H1 (cell line): ENCODE measurements around the gene SENP3. TPM values are rescaled to one million over a fixed set of nuclear protein-coding genes. Genes with fewer than 3 reads are reported as not detected.
A peak's percentile ranks its signal among the peaks of the same experiment; 100 is the strongest.

Experiments used
- CTCF ChIA-PET: fragments of 300-600 bp; sonication (Branson Sonifier 250); formaldehyde crosslinking; loops from one replicate; lab custom pipeline; 2021; ENCODE audit not compliant: partially characterized antibody; lab: Charles Lee
- POLR2A ChIA-PET: fragments of 300-600 bp; sonication (Branson Sonifier 250); formaldehyde crosslinking; loops from one replicate; lab custom pipeline; 2021; ENCODE audit warnings: inconsistent platforms; ENCODE audit not compliant: partially characterized antibody; lab: Charles Lee
- DNase-seq, 2 experiments: peaks; one replicate each; pipeline versions ENCODE4 v3.0.0 to v3.0.0-alpha.2; 2010 to 2022; ENCODE audit warnings: low spot score in 2 of 2, low read depth in 1 of 2, mixed read lengths in 1 of 2
- FAIRE-seq: peaks from 2 replicates; lab custom pipeline; 2011; peaks lifted over from hg19 to GRCh38; lab: Jason Lieb, UNC
- H2AFZ ChIP-seq: 2 replicates; pipeline ENCODE4 v1.8.1; 2012; ENCODE audit warnings: low read length, inconsistent platforms
- H2AK5ac ChIP-seq: 2 replicates; pipeline ENCODE4 v1.6.1; 2013; ENCODE audit warnings: low read depth, low read length
- H2BK120ac ChIP-seq: replicated peaks from 2 replicates; pipeline ENCODE3; 2013; ENCODE audit warnings: low read depth, low read length, inconsistent platforms
- H2BK12ac ChIP-seq: 2 replicates; pipeline ENCODE4 v1.6.1; 2013; ENCODE audit warnings: low read depth, low read length
- H2BK15ac ChIP-seq: 2 replicates; pipeline ENCODE4 v1.6.1; 2013; ENCODE audit warnings: low read length
- H2BK20ac ChIP-seq: 2 replicates; pipeline ENCODE4 v1.6.1; 2013; ENCODE audit warnings: low read length
- H2BK5ac ChIP-seq: 2 replicates; pipeline ENCODE4 v1.6.1; 2013; ENCODE audit warnings: low read depth, low read length
- H3K14ac ChIP-seq: 2 replicates; pipeline ENCODE4 v1.6.1; 2013; ENCODE audit warnings: inconsistent platforms; ENCODE audit not compliant: insufficient read length
- H3K18ac ChIP-seq: 2 replicates; pipeline ENCODE4 v1.6.1; 2013; ENCODE audit warnings: low read length; ENCODE audit errors: extremely low read depth
- H3K23ac ChIP-seq: 2 replicates; pipeline ENCODE4 v1.6.1; 2013; ENCODE audit warnings: inconsistent platforms; ENCODE audit not compliant: insufficient read length
- H3K23me2 ChIP-seq: 2 replicates; pipeline ENCODE4 v1.6.1; 2013; ENCODE audit warnings: low read depth, low read length
- H3K27ac ChIP-seq: 2 replicates; pipeline ENCODE4 v1.6.1; 2011; ENCODE audit warnings: low read depth, low read length, inconsistent platforms
- H3K27me3 ChIP-seq, 4 experiments: replicated peaks in 1 of 4; 1 replicate in 1 of 4; 2 replicates in 3 of 4; pipeline versions ENCODE4 v1.6.1 to v1.8.1; 2011 to 2013; ENCODE audit warnings: low read length in 3 of 4, mild to moderate bottlenecking in 3 of 4, inconsistent platforms in 2 of 4, mixed read lengths in 2 of 4, moderate library complexity in 1 of 4; ENCODE audit not compliant: control insufficient read depth in 3 of 4, insufficient read depth in 3 of 4; ENCODE audit errors: extremely low read depth in 1 of 4
- H3K36me3 ChIP-seq, 4 experiments: 2 replicates each; pipeline versions ENCODE4 v1.6.1 to v1.8.1; 2011 to 2013; ENCODE audit warnings: mild to moderate bottlenecking in 4 of 4, low read length in 3 of 4, moderate library complexity in 2 of 4, control low read depth in 1 of 4, inconsistent platforms in 1 of 4; ENCODE audit not compliant: insufficient read depth in 4 of 4, control insufficient read depth in 2 of 4
- H3K4ac ChIP-seq: replicated peaks from 2 replicates; pipeline ENCODE3; 2013; ENCODE audit warnings: low read length, low read depth, mixed read lengths, inconsistent platforms; ENCODE audit not compliant: insufficient read length
- H3K4me1 ChIP-seq, 4 experiments: replicated peaks in 1 of 4; 1 replicate in 1 of 4; 2 replicates in 3 of 4; pipeline versions ENCODE4 v1.6.1 to v1.8.1; 2011 to 2013; ENCODE audit warnings: low read length in 3 of 4, inconsistent platforms in 2 of 4, mixed read lengths in 1 of 4; ENCODE audit not compliant: insufficient read depth in 4 of 4, control insufficient read depth in 3 of 4
- H3K4me2 ChIP-seq, 2 experiments: 2 replicates each; pipeline versions ENCODE4 v1.6.1 to v1.8.1; 2011 to 2013; ENCODE audit warnings: low read depth in 2 of 2, low read length in 2 of 2, control low read depth in 1 of 2, inconsistent platforms in 1 of 2, mild to moderate bottlenecking in 1 of 2; ENCODE audit not compliant: insufficient read depth in 1 of 2
- H3K4me3 ChIP-seq, 4 experiments: fragments of 200-600, 300-600 bp in 1 of 4; sonication (generic), shearing (Covaris generic), sonication (Bioruptor Twin) in 1 of 4; 2 replicates each; pipeline versions ENCODE4 v1.5.1 to v1.8.1; 2011 to 2016; ENCODE audit warnings: low read length in 4 of 4, low read depth in 3 of 4, control low read depth in 2 of 4, inconsistent platforms in 2 of 4, mild to moderate bottlenecking in 2 of 4, mixed read lengths in 1 of 4, moderate library complexity in 1 of 4; ENCODE audit not compliant: insufficient read depth in 2 of 4; ENCODE audit errors: extremely low read depth in 1 of 4
- H3K56ac ChIP-seq: replicated peaks from 2 replicates; pipeline ENCODE3; 2013; ENCODE audit warnings: low read depth, mild to moderate bottlenecking, mixed read lengths, low read length, inconsistent platforms; ENCODE audit not compliant: insufficient read length
- H3K79me1 ChIP-seq: 2 replicates; pipeline ENCODE4 v1.6.1; 2013; ENCODE audit warnings: low read depth, low read length, control low read depth
- H3K79me2 ChIP-seq, 2 experiments: 2 replicates each; pipeline versions ENCODE4 v1.6.1 to v1.8.1; 2012 to 2013; ENCODE audit warnings: low read length in 2 of 2, mild to moderate bottlenecking in 2 of 2, inconsistent platforms in 1 of 2; ENCODE audit not compliant: insufficient read depth in 2 of 2, control insufficient read depth in 1 of 2
- H3K9ac ChIP-seq, 4 experiments: replicated peaks in 1 of 4; 1 replicate in 1 of 4; 2 replicates in 3 of 4; pipeline versions ENCODE4 v1.6.1 to v1.8.1; 2011 to 2013; ENCODE audit warnings: low read depth in 3 of 4, low read length in 3 of 4, control low read depth in 2 of 4, mild to moderate bottlenecking in 2 of 4, moderate library complexity in 2 of 4, inconsistent platforms in 1 of 4; ENCODE audit errors: extremely low read depth in 1 of 4
- H3K9me3 ChIP-seq, 2 experiments: 2 replicates each; pipeline versions ENCODE4 v1.6.1 to v1.8.1; 2012 to 2013; ENCODE audit warnings: mild to moderate bottlenecking in 2 of 2, moderate library complexity in 2 of 2, control low read depth in 1 of 2, inconsistent platforms in 1 of 2, low read depth in 1 of 2, low read length in 1 of 2, mixed read lengths in 1 of 2; ENCODE audit not compliant: insufficient read depth in 2 of 2
- H4K20me1 ChIP-seq, 2 experiments: replicated peaks in 1 of 2; 2 replicates each; pipeline versions ENCODE3 to v1.8.1; 2011 to 2013; ENCODE audit warnings: inconsistent platforms in 2 of 2, low read length in 2 of 2, mild to moderate bottlenecking in 1 of 2; ENCODE audit not compliant: insufficient read depth in 2 of 2, control insufficient read depth in 1 of 2
- H4K5ac ChIP-seq: 2 replicates; pipeline ENCODE4 v1.6.1; 2013; ENCODE audit warnings: low read length, low read depth, mixed read lengths, inconsistent platforms; ENCODE audit not compliant: insufficient read length
- H4K8ac ChIP-seq: 2 replicates; pipeline ENCODE4 v1.8.0; 2013; ENCODE audit warnings: mild to moderate bottlenecking, moderate library complexity, low read length, inconsistent platforms; ENCODE audit not compliant: insufficient read depth; ENCODE audit errors: extremely low read depth
- H4K91ac ChIP-seq: replicated peaks from 2 replicates; pipeline ENCODE3; 2013; ENCODE audit warnings: low read length, mixed read lengths, inconsistent platforms; ENCODE audit not compliant: insufficient read length
- E2F6 ChIP-seq: IDR thresholded peaks from 2 replicates; pipeline ENCODE4 v1.6.1; 2012; ENCODE audit warnings: inconsistent platforms
- EGR1 ChIP-seq: IDR thresholded peaks from 2 replicates; pipeline ENCODE4 v1.6.1; 2011; ENCODE audit warnings: low read depth, low read length, borderline replicate concordance
- POLR2A ChIP-seq, 2 experiments: IDR thresholded peaks; 1 replicate in 1 of 2; 2 replicates in 1 of 2; pipeline ENCODE4 v1.6.1; 2011; ENCODE audit warnings: low read depth in 2 of 2, low read length in 2 of 2, mild to moderate bottlenecking in 2 of 2; ENCODE audit errors: control extremely low read depth in 1 of 2
- POLR2AphosphoS5 ChIP-seq: IDR thresholded peaks from 2 replicates; pipeline ENCODE4 v1.6.1; 2011; ENCODE audit warnings: low read depth, low read length
- RFX5 ChIP-seq: IDR thresholded peaks from 2 replicates; pipeline ENCODE4 v1.6.1; 2011; ENCODE audit warnings: low read depth, low read length, improper control_type of control experiment, borderline replicate concordance
- TAF1 ChIP-seq: IDR thresholded peaks from 2 replicates; pipeline ENCODE4 v1.6.1; 2011; ENCODE audit warnings: mild to moderate bottlenecking, low read depth, low read length
- TCF12 ChIP-seq: IDR thresholded peaks from 2 replicates; pipeline ENCODE4 v1.6.1; 2011; ENCODE audit warnings: low read depth, mild to moderate bottlenecking, low read length
- WGBS, 2 experiments: shearing (Covaris generic) in 1 of 2; methylation state at CpG; one replicate each; pipeline versions ENCODE4 v1.1.6 to v1.1.7; 2013 to 2015; ENCODE audit warnings: low lambda C conversion rate in 2 of 2, mixed read lengths in 2 of 2, inconsistent platforms in 1 of 2, low coverage in 1 of 2, missing lambda C conversion rate in 1 of 2; ENCODE audit not compliant: insufficient replicate concordance in 2 of 2, insufficient coverage in 1 of 2, insufficient read length in 1 of 2; ENCODE audit errors: extremely low coverage in 1 of 2, missing lambda C conversion rate in 1 of 2; 5-methylcytosine and 5-hydroxymethylcytosine counted together
- polyA plus RNA-seq, 7 experiments: library from polyadenylated mRNA; depleted of rRNA in 3 of 7; stranded (reverse) in 5 of 7; unstranded in 2 of 7; fragments of >200 nt in 5 of 7; fragments of 200-250 nt in 2 of 7; gene quantifications; 1 replicate in 5 of 7; 2 replicates in 1 of 7; 4 replicates in 1 of 7; pipeline versions ENCODE4 v1.2.1 to v1.2.3, GENCODE V29; 2011 to 2013; ENCODE audit warnings: missing spikeins in 2 of 7, mixed read lengths in 2 of 7
- total RNA-seq: library from RNA; stranded (reverse); fragmentation: NEBNext Ultra II Directional; extraction: Animal tissue kit (Norgen Biotek cat#: 25700); gene quantifications from 2 replicates; pipeline ENCODE4 v1.2.1, GENCODE V29; 2021
- TF ChIP-seq, protein P1 (sequence below), 3 experiments: IDR thresholded peaks; 1 replicate in 2 of 3; 2 replicates in 1 of 3; pipeline versions ENCODE4 v1.5.1 to v1.6.1; 2011; ENCODE audit warnings: low read length in 3 of 3, mild to moderate bottlenecking in 3 of 3, inconsistent platforms in 2 of 3, low read depth in 1 of 3, moderate library complexity in 1 of 3; ENCODE audit not compliant: insufficient read depth in 1 of 3; ENCODE audit errors: control extremely low read depth in 1 of 3

Gene SENP3
- total and polyA plus RNA-seq, 2 of the 8 experiments (the other 6 are each of a cell fraction or from before 2014, with no cell fraction given) = 86.2 to 129 TPM

- Histone ChIP-seq H4K91ac (no peak overlapping the region), H2AFZ (no peak overlapping the region), H3K4me3 (no peak overlapping the region), H4K8ac (no peak overlapping the region), H2BK15ac (0 out of 2 replicates have a peak overlapping the region, but pooled peaks have one; percentile 63), H2AK5ac (no peak overlapping the region; the same call in 1 of the 2 replicates), H3K27ac (peak overlapping the region; percentile 18), H3K36me3 (peaks cover 30 to 41% (median 36%) of the 10 kb centered on the region in 4 experiments), H4K20me1 (peaks cover 15 to 17% of the 10 kb centered on the region in 2 experiments), H3K18ac (no peak overlapping the region), H3K4me1 (peaks cover 1 to 16% (median 7%) of the 10 kb centered on the region in 4 experiments; a peak in 6 of 7 replicates), H3K4ac (no peak overlapping the region), H3K4me2 (no peak overlapping the region), H3K23ac (no peak overlapping the region), H2BK12ac (peak overlapping the region; percentile 17; the same call in 1 of the 2 replicates), H2BK5ac (peak overlapping the region; percentile 56), H3K79me1 (peaks cover 7% of the 10 kb centered on the region; the same call in 1 of the 2 replicates), H3K27me3 (no peaks in the 10 kb centered on the region), H3K79me2 (peaks cover 4 to 14% of the 10 kb centered on the region in 2 experiments; a peak in 2 of 4 replicates), H4K5ac (no peak overlapping the region), H3K23me2 (peaks cover 11% of the 10 kb centered on the region; the same call in 1 of the 2 replicates), H3K14ac (no peak overlapping the region), H2BK20ac (peak overlapping the region; percentile 40; the same call in 1 of the 2 replicates), H3K9ac (no peak overlapping the region), H3K9me3 (no peaks in the 10 kb centered on the region), H3K56ac (no peak overlapping the region), H2BK120ac (no peak overlapping the region)
- DNase-seq (peak in 1 of 2 experiments; percentile 53), FAIRE-seq (no peak)
- ChIA-PET POLR2A (interaction anchor here (0.7 to 37.5 kb wide), 19 partner anchors 2 to 338 kb away, joined by 3 to 1144 read pairs (median 5); partner anchors contain the start of genes ATP1B2, CD68, FXR2 and GABARAP), CTCF (interaction anchor here (1.1 to 3.0 kb wide), 7 partner anchors 9 to 108 kb away, joined by 4 to 17 read pairs (median 10); partner anchors contain the start of genes SOX15, TP53 and WRAP53)
- 89% methylated on average over 12 of the region's 12 CpGs; no CpG with 5 or more reads in 1 of the 2 experiments for WGBS, 2 experiments
- TF ChIP-seq, protein P1, sequence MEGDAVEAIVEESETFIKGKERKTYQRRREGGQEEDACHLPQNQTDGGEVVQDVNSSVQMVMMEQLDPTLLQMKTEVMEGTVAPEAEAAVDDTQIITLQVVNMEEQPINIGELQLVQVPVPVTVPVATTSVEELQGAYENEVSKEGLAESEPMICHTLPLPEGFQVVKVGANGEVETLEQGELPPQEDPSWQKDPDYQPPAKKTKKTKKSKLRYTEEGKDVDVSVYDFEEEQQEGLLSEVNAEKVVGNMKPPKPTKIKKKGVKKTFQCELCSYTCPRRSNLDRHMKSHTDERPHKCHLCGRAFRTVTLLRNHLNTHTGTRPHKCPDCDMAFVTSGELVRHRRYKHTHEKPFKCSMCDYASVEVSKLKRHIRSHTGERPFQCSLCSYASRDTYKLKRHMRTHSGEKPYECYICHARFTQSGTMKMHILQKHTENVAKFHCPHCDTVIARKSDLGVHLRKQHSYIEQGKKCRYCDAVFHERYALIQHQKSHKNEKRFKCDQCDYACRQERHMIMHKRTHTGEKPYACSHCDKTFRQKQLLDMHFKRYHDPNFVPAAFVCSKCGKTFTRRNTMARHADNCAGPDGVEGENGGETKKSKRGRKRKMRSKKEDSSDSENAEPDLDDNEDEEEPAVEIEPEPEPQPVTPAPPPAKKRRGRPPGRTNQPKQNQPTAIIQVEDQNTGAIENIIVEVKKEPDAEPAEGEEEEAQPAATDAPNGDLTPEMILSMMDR (IDR thresholded peaks at IDR 0.05; ENCODE audit: control extremely low read depth in 1 of 3, insufficient read depth in 1 of 3, low read depth in 1 of 3, low read length in 3 of 3) = no peak
- no peak for TF ChIP-seq TAF1
- TF ChIP-seq POLR2A (IDR thresholded peaks at IDR 0.05; ENCODE audit: control extremely low read depth in 1 of 2, low read depth in 2 of 2, low read length in 2 of 2) = peak in 1 of 2 experiments; percentile 70; a peak in 1 of 3 replicates
- TF ChIP-seq E2F6 = no peak
- TF ChIP-seq TCF12 = no peak
- no peak for TF ChIP-seq RFX5
- TF ChIP-seq POLR2AphosphoS5 = peak; percentile 90
- peak; percentile 33; the same call in 1 of the 2 replicates for TF ChIP-seq EGR1
These were observed 18.3 kb downstream of the SENP3 start for GRCh38 chr17:7579834-7580603.
